ENCODE results near the gene ASB1.
A peak's percentile ranks its signal among the peaks of the same experiment; 100 is the strongest.

Gene ASB1

GRCh38 chr2:238426568-238427434, at the start of gene ASB1:
Gene ASB1, plus strand, starts transcription at chr2:238426927. Its CDS starts 144 bp downstream, at chr2:238427071.
- peak; percentile 80 for DNase-seq (ENCODE audit: low read depth)

- no peak for DNase-seq (ENCODE audit: low read depth)
These were observed 48.3 kb upstream of the ASB1 start for GRCh38 chr2:238378230-238379095.

DNA sequence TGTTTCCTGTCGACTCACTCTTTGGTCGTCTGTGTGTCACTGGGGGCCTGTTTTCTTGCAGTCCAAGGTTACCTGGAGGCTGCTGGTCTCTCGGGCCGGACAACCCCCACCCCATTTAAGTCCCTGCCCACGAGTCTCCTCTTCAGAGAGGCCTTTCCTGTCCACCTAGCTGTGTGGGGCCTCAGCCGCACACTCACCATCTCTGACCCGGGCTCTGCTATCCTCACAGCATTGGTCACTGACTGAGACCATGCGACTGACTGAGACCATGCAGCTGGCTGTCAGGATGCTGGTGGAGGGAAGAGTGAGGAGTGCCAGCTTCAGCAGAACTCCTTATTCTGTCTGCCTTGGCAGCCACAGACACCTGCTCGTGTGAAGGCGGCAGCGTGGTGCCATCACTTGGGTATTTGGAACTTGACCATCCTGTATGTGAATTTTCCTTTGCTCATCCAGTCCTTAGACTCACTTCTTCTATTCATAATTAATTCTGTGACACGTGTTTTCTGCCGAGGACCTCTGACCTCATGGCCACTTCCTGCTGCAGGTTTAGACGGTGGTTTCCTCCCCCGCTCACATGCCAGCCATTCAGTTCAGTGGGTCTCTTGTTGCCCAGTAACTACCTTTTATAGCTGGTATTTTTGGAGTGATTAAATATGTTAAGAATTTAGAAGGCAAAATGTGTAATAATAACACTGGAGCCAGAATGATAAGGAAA, 47.5 kb upstream of the ASB1 start:
- DNase-seq (ENCODE audit: low read depth): peak; percentile 18

GRCh38 chr2:238380336-238380735, 46.4 kb upstream of the ASB1 start:
- no peak for DNase-seq (ENCODE audit: low read depth)

GRCh38 chr2:238380785-238381184, 45.9 kb upstream of the ASB1 start:
- no peak for DNase-seq (ENCODE audit: low read depth)

- no peak for DNase-seq (ENCODE audit: low read depth)
These were observed 45.2 kb upstream of the ASB1 start for GRCh38 chr2:238381341-238382115.

DNA sequence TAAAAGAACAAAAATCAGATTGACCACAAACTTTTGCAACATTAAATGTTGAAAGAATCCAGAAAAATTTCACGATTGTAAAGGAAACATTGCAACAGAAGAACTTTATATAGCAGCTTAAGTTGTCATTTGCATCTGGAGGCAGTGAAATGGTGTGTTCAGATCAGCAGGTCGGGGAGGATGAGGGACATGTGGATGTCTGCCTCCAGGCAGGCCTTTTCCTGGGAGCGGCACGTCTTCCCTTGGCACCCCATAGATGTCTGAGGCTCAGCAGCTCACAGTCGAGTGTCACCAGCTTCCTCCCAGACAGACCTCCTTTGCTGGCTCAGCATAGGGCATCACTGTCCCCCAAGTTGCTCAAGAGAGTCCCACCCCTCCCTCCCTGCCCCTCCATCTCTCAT, 44.3 kb upstream of the ASB1 start:
- DNase-seq (ENCODE audit: low read depth): no peak

DNA sequence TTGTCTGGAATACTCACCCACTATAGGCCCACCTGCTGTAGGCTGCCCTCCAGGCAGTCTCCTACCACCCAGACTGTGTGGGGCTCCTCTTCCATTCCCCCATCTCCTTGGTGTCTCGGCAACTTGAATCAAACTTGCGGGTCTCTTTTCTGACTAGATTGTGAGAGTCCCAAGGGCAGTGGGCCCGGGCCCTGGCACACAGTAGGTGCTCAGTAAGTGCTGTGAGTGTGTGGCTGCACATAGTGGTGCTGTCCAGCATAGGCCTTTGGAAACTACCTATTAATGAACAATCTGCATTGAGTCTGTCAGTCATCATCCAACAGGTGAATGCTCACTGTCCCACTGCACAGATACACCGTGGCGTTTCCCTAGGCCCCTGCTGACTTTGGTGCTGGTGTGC, 43.6 kb upstream of the ASB1 start:
- DNase-seq (ENCODE audit: low read depth): no peak

- no peak for DNase-seq (ENCODE audit: low read depth)
These were observed 42.9 kb upstream of the ASB1 start for GRCh38 chr2:238383743-238384380.

GRCh38 chr2:238387332-238387731, 39.4 kb upstream of the ASB1 start:
- DNase-seq (ENCODE audit: low read depth): no peak

- no peak for DNase-seq (ENCODE audit: low read depth)
These were observed 37.9 kb upstream of the ASB1 start for GRCh38 chr2:238388794-238389193.

DNA sequence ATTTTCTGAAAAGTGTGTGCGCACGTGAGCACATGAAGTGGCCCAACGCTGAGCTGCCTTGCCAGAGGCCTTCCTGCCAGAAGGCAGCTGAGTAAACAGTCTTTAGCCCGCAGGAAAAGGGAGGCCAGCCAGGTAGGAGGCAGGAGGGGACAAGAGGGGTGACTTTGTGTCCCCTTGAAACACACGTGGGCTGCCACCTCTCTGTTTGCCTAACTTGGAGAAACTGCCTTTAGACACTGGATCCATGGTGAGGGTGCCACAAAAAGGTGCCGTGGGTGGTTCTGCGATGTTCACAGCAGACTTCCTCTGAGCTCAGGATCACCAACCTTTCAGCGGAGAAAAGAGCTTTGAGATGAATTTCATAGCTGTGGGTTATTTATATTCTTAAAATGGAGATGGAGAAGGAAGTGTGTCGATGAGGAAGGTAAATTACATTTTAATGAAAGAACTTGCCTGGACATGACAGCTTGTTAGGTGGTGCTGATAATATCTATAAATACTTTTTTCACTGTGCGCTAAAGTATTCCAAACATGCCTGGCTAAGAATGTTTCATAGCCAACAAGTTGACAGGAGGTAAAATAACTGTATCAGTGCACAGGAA, 36.6 kb upstream of the ASB1 start:
- DNase-seq (ENCODE audit: low read depth): no peak

- DNase-seq (ENCODE audit: low read depth): no peak
These were observed 35.6 kb upstream of the ASB1 start for GRCh38 chr2:238391042-238391689.

DNA sequence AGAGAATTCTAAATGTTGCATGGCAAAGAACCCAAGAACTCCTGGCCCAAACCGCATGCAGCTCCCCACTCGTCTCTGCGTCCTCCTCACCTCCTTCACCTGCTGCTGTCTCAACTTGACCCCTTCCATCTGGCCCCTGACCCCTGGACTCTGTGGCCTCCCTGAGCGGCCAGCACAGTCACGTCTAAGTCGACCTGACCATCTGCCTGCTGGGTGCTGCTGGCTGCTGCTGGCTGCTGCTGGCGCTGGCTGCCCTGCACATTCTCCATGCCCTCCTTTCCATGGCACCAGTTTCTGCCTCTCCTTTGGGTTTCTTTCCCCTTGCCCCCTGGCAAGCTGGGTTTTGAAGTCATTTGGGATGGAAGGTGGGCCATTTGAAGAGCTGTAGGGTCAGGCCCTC, 30.1 kb upstream of the ASB1 start:
- DNase-seq (ENCODE audit: low read depth): no peak

DNA sequence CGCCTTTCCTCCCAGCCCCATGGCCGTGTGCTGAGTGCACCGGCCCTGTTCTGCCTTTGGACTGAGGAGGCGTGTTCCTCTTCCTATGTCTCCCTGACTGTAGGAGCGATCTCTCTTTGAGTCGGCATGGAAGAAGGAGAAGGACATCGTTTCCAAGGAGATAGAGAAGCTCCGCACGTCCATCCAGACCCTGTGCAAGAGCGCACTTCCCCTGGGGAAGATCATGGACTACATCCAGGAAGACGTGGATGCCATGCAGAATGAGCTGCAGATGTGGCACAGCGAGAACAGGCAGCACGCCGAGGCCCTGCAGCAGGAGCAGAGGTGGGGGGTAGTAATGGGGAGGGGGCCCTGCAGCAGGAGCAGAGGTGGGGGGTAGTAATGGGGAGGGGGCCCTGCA, 29.4 kb upstream of the ASB1 start:
- no peak for DNase-seq (ENCODE audit: low read depth)

GRCh38 chr2:238398577-238398976, 28.1 kb upstream of the ASB1 start:
- no peak for DNase-seq (ENCODE audit: low read depth)

DNA sequence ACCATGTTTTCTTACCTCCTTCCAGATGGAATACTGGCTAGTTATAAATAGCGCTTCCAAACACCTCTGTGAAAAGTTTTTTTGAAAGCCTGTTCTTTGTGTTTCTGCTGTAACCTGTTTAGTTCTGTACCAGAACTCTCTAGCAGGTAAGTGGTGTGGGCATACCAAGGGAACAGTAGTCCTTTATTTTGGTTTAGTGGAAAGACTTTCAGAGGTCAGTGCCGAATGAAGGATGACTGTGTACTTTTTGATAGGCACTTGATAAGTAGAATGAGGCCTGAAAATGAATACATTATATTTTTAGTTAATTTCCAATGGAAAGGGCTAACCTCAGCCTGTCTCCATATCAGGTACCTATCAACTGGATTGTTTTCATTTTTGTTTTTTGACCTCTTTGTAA, 27.6 kb upstream of the ASB1 start:
- no peak for DNase-seq (ENCODE audit: low read depth)

- DNase-seq (ENCODE audit: low read depth): no peak
These were observed 25.2 kb upstream of the ASB1 start for GRCh38 chr2:238401551-238401950.

GRCh38 chr2:238403632-238404405, 22.9 kb upstream of the ASB1 start:
- DNase-seq (ENCODE audit: low read depth): no peak

All from activated T-cell treated with anti-CD3 and anti-CD28 coated beads for 48 hours (primary cell).